Fibroblast of lung (primary cell): ENCODE data around the gene SRC. TPM values are rescaled to one million over a fixed set of nuclear protein-coding genes. Genes with fewer than 3 reads are reported as not detected.
A peak's percentile ranks its signal among the peaks of the same experiment; 100 is the strongest.

Experiments used
- DNase-seq, 2 donors: peaks; one replicate each; pipeline versions ENCODE4 v3.0.0 to v3.0.0-alpha.2; 2010; ENCODE audit warnings: low read depth in 2 of 2
- H2AFZ ChIP-seq: 2 replicates; pipeline ENCODE4 v1.5.1; 2012; ENCODE audit warnings: low read length, control low read depth, inconsistent platforms
- H3K27ac ChIP-seq: 2 replicates; pipeline ENCODE4 v1.5.1; 2011; ENCODE audit warnings: low read length, control low read depth; ENCODE audit not compliant: insufficient read depth
- H3K27me3 ChIP-seq: 2 replicates; pipeline ENCODE4 v1.5.1; 2011; ENCODE audit warnings: mild to moderate bottlenecking, low read length; ENCODE audit not compliant: control insufficient read depth, insufficient read depth
- H3K36me3 ChIP-seq: 2 replicates; pipeline ENCODE4 v1.5.1; 2011; ENCODE audit warnings: low read length; ENCODE audit not compliant: control insufficient read depth, insufficient read depth
- H3K4me1 ChIP-seq: 2 replicates; pipeline ENCODE4 v1.5.1; 2011; ENCODE audit warnings: low read length; ENCODE audit not compliant: control insufficient read depth, insufficient read depth; ENCODE audit errors: extremely low read depth
- H3K4me2 ChIP-seq: 2 replicates; pipeline ENCODE4 v1.5.1; 2011; ENCODE audit warnings: low read length, control low read depth; ENCODE audit not compliant: insufficient read depth; ENCODE audit errors: extremely low read depth
- H3K4me3 ChIP-seq, 4 experiments: fragments of 200-600 bp in 1 of 4; sonication (generic) in 1 of 4; replicated peaks in 1 of 4; 2 replicates each; pipeline ENCODE4 v1.5.1; 2011 to 2016; ENCODE audit warnings: low read length in 4 of 4, low read depth in 3 of 4, mild to moderate bottlenecking in 3 of 4, control low read depth in 2 of 4, inconsistent platforms in 1 of 4, mixed read lengths in 1 of 4; ENCODE audit not compliant: insufficient read depth in 1 of 4; ENCODE audit errors: control extremely low read depth in 1 of 4
- H3K79me2 ChIP-seq: 2 replicates; pipeline ENCODE4 v1.5.1; 2012; ENCODE audit warnings: mild to moderate bottlenecking, low read length, inconsistent platforms; ENCODE audit not compliant: control insufficient read depth, insufficient read depth
- H3K9ac ChIP-seq: 2 replicates; pipeline ENCODE4 v1.5.1; 2011; ENCODE audit warnings: mild to moderate bottlenecking, low read length, control low read depth; ENCODE audit not compliant: insufficient read depth
- H3K9me3 ChIP-seq: 2 replicates; pipeline ENCODE4 v1.5.1; 2012; ENCODE audit warnings: low read depth, low read length; ENCODE audit not compliant: control insufficient read depth, insufficient read depth
- H4K20me1 ChIP-seq: 2 replicates; pipeline ENCODE4 v1.5.1; 2011; ENCODE audit warnings: low read length; ENCODE audit not compliant: control insufficient read depth, insufficient read depth; ENCODE audit errors: extremely low read depth
- EZH2 ChIP-seq: IDR thresholded peaks from 2 replicates; pipeline ENCODE4 v1.5.1; 2012; ENCODE audit warnings: low read length, control low read depth, mild to moderate bottlenecking; ENCODE audit errors: missing control alignments
- polyA plus RNA-seq, 2 donors: library from polyadenylated mRNA; depleted of rRNA in 1 of 2; stranded (reverse) in 1 of 2; unstranded in 1 of 2; fragments of >200 nt; gene quantifications; 2 replicates each; pipeline ENCODE4 v1.2.1, GENCODE V29; 2011 to 2012; ENCODE audit warnings: missing spikeins in 1 of 2
- total RNA-seq: library from RNA; depleted of rRNA; stranded (reverse); fragments of >200 nt; gene quantifications from 2 replicates; pipeline ENCODE4 v1.2.1, GENCODE V29; 2014
- TF ChIP-seq, protein P1 (sequence below), 2 donors: IDR thresholded peaks in 1 of 2; conservative IDR thresholded peaks in 1 of 2; 1 replicate in 1 of 2; 2 replicates in 1 of 2; pipeline ENCODE4 v1.5.1; 2011 to 2012; ENCODE audit warnings: low read length in 2 of 2, control low read depth in 1 of 2, inconsistent platforms in 1 of 2, low read depth in 1 of 2, mild to moderate bottlenecking in 1 of 2

SRC gene
- total and polyA plus RNA-seq, 2 donors (not counting 1 experiment from before 2014, with no cell fraction given): 17.8 to 20.3 TPM

DNA sequence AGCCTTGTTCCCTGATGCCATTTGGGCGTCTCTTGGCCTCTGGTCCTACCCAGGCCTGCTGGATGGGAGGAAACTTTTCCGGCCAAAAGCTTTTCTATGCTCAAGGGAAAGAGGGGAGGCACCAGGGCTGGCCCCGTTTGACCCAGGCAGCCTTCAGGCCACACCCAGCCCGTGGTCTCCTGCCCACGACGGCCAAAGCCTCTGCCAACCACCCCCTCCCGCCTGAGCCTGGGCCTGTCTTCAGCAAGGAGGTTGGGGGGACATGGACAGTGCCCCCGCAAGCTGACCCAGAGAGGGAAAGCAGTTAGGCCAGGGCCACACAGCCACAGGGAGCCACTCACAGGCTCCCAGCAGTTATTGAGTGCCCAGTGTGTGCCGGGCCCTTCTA, 49.5 kb downstream of the SRC start:
- Histone ChIP-seq H3K4me2 (no peak overlapping the region), H3K4me3 (no peak overlapping the region), H3K27me3 (no peaks in the 10 kb centered on the region), H3K4me1 (no peaks in the 10 kb centered on the region), H3K9ac (no peak overlapping the region), H3K27ac (no peak overlapping the region), H3K79me2 (no peaks in the 10 kb centered on the region), H2AFZ (no peak overlapping the region), H3K36me3 (peaks cover 3% of the 10 kb centered on the region), H4K20me1 (no peaks in the 10 kb centered on the region), H3K9me3 (no peaks in the 10 kb centered on the region)
- no peak for DNase-seq
- no peak for TF ChIP-seq EZH2
- TF ChIP-seq, protein P1, sequence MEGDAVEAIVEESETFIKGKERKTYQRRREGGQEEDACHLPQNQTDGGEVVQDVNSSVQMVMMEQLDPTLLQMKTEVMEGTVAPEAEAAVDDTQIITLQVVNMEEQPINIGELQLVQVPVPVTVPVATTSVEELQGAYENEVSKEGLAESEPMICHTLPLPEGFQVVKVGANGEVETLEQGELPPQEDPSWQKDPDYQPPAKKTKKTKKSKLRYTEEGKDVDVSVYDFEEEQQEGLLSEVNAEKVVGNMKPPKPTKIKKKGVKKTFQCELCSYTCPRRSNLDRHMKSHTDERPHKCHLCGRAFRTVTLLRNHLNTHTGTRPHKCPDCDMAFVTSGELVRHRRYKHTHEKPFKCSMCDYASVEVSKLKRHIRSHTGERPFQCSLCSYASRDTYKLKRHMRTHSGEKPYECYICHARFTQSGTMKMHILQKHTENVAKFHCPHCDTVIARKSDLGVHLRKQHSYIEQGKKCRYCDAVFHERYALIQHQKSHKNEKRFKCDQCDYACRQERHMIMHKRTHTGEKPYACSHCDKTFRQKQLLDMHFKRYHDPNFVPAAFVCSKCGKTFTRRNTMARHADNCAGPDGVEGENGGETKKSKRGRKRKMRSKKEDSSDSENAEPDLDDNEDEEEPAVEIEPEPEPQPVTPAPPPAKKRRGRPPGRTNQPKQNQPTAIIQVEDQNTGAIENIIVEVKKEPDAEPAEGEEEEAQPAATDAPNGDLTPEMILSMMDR (conservative IDR thresholded peaks at IDR 0.05 in 1 of 2, IDR thresholded peaks at IDR 0.05 in 1 of 2; ENCODE audit: low read depth in 1 of 2, low read length in 2 of 2): no peak

DNA sequence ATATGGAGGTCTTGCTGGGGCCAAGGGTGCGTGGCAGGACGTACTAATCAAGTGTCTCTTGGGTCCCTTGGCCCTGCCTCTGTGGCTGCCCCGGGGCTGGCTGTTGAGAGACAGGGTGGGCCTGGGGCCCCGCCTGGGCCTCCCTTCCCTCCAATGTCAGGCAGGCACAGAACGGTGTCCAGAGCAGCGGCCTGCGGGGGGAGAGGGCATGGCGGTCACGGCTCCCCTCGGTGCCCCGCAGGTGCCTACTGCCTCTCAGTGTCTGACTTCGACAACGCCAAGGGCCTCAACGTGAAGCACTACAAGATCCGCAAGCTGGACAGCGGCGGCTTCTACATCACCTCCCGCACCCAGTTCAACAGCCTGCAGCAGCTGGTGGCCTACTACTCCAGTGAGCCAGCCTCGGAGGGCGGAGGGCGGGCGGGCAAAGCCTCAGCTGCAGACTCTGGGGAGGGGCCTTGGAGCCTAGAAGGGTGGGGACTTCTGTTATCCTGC, 50.0 kb downstream of the SRC start:
- Histone ChIP-seq H3K4me1 (no peaks in the 10 kb centered on the region), H3K4me3 (no peak overlapping the region), H2AFZ (no peak overlapping the region), H3K36me3 (peaks cover 3% of the 10 kb centered on the region), H3K79me2 (no peaks in the 10 kb centered on the region), H3K9ac (no peak overlapping the region), H3K27me3 (no peaks in the 10 kb centered on the region), H3K9me3 (no peaks in the 10 kb centered on the region), H3K4me2 (no peak overlapping the region), H3K27ac (no peak overlapping the region), H4K20me1 (no peaks in the 10 kb centered on the region)
- peak in 1 of 2 donors; percentile 63 for DNase-seq
- TF ChIP-seq, protein P1 (conservative IDR thresholded peaks at IDR 0.05 in 1 of 2, IDR thresholded peaks at IDR 0.05 in 1 of 2; ENCODE audit: low read depth in 1 of 2, low read length in 2 of 2): no peak
- no peak for TF ChIP-seq EZH2

DNA sequence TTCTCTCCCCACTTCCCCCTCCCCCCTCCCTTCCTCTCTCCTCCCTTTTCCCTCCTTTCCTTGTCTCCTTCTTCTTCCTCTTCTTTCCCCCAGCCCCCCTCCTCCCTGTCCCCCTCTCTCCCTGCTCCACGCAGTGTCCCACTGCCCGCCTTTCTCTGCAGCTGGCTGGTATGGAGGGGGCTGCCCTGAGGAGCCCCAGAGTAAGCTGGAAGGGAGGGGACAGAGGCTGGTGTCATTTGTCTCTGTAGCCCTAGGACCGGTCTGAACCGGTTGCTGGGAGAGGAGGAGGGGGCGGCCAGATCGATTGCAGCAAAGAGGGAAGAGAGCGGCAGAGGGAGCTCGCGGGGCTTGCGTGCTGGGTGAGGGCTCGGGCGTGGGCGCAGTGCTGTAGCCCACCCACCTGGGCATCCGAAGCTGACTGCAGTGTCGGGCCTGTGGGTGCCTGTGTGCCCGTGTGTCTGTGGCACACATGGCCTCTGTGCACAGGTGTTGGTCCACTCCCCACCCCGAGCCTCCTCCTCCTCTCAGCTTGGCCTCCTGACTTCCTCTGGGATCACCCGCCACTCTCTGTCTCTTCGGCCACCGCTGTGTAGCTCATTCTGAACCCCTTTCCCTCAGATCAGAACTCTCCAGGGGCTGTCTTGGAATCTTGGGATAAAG, 50.6 kb downstream of the SRC start:
- H3K9me3 ChIP-seq: no peaks in the 10 kb centered on the region
- no peak overlapping the region for H3K9ac ChIP-seq
- TF ChIP-seq, protein P1 (conservative IDR thresholded peaks at IDR 0.05 in 1 of 2, IDR thresholded peaks at IDR 0.05 in 1 of 2; ENCODE audit: low read depth in 1 of 2, low read length in 2 of 2): no peak
- TF ChIP-seq EZH2: no peak
- no peaks in the 10 kb centered on the region for H3K27me3 ChIP-seq
- no peak overlapping the region for H2AFZ ChIP-seq
- no peak overlapping the region for H3K27ac ChIP-seq
- peaks cover 5% of the 10 kb centered on the region for H3K36me3 ChIP-seq
- no peak overlapping the region for H3K4me3 ChIP-seq
- H4K20me1 ChIP-seq: no peaks in the 10 kb centered on the region
- DNase-seq: no peak
- H3K4me1 ChIP-seq: no peaks in the 10 kb centered on the region
- no peaks in the 10 kb centered on the region for H3K79me2 ChIP-seq
- H3K4me2 ChIP-seq: no peak overlapping the region
